HG02678 (cell line): ENCODE measurements around the gene SMPD3.

ENCODE experiments used
- ATAC-seq: cut with Tn5 transposase; IDR thresholded peaks from one replicate; pipeline ENCODE4 v1.9.1; 2021; ENCODE audit warnings: mild to moderate bottlenecking, moderate library complexity; ENCODE audit not compliant: unreplicated experiment

The SMPD3 gene

GRCh38 chr16:68359398-68360191 lies 88.7 kb downstream of the SMPD3 start:
- ATAC-seq: no peak

- no peak for ATAC-seq
Observed at GRCh38 chr16:68358951-68359350, 89.4 kb downstream of the SMPD3 start.

GRCh38 chr16:68357923-68358322 lies 90.4 kb downstream of the SMPD3 start:
- ATAC-seq: no peak

- no peak for ATAC-seq
Observed at GRCh38 chr16:68357521-68357922, 90.8 kb downstream of the SMPD3 start.

- ATAC-seq: no peak
Observed at GRCh38 chr16:68356919-68357286, 91.4 kb downstream of the SMPD3 start.

GRCh38 chr16:68356249-68356918 lies 91.9 kb downstream of the SMPD3 start:
- peak; percentile 81 for ATAC-seq

- ATAC-seq: peak; percentile 3
Observed at GRCh38 chr16:68355447-68356248, 92.7 kb downstream of the SMPD3 start.

GRCh38 chr16:68354816-68355215 lies 93.5 kb downstream of the SMPD3 start:
- no peak for ATAC-seq

GRCh38 chr16:68353366-68353765 lies 94.9 kb downstream of the SMPD3 start:
- ATAC-seq: no peak

GRCh38 chr16:68351991-68352431 lies 96.3 kb downstream of the SMPD3 start:
- ATAC-seq: no peak

GRCh38 chr16:68351463-68351862 lies 96.8 kb downstream of the SMPD3 start:
- ATAC-seq: no peak

- no peak for ATAC-seq
Observed at GRCh38 chr16:68350813-68351350, 97.4 kb downstream of the SMPD3 start.

- ATAC-seq: no peak
Observed at GRCh38 chr16:68349838-68350410, 98.4 kb downstream of the SMPD3 start.

GRCh38 chr16:68348639-68349445 lies 99.5 kb downstream of the SMPD3 start:
- ATAC-seq: no peak

GRCh38 chr16:68347605-68348004 lies 100.7 kb downstream of the SMPD3 start:
- ATAC-seq: no peak

GRCh38 chr16:68346892-68347480 lies 101.3 kb downstream of the SMPD3 start:
- ATAC-seq: no peak

- ATAC-seq: no peak
Observed at GRCh38 chr16:68345958-68346635, 102.2 kb downstream of the SMPD3 start.

- no peak for ATAC-seq
Observed at GRCh38 chr16:68345351-68345810, 102.9 kb downstream of the SMPD3 start.

GRCh38 chr16:68344252-68344651 lies 104.1 kb downstream of the SMPD3 start:
- ATAC-seq: no peak
